IMR-90 (cell line): ENCODE results near the gene CLIC1. TPM values are rescaled to one million over a fixed set of nuclear protein-coding genes. Genes with fewer than 3 reads are reported as not detected.
A peak's percentile ranks its signal among the peaks of the same experiment; 100 is the strongest.

Experiments used
- ATAC-seq: fragments of 200-7000 bp; cut with Tn5 transposase; 2 replicates; pipeline ENCODE4 v1.9.1; 2020; ENCODE audit warnings: low read depth, mild to moderate bottlenecking, moderate library complexity
- BruUV-seq: library from RNA; stranded (reverse); fragments of 400-500 nt; replicated peaks from 2 replicates; lab custom pipeline; 2021; lab: Mats Ljungman, UMichigan
- CTCF ChIA-PET: fragments of 300-600 bp; formaldehyde crosslinking; extraction: SDS; loops from one replicate; lab custom pipeline; 2021; ENCODE audit warnings: antibody characterized with exemption; lab: Yijun Ruan, JAX
- POLR2A ChIA-PET: fragments of 300-600 bp; sonication (Branson Sonifier 250); formaldehyde crosslinking; loops from one replicate; lab custom pipeline; 2022; ENCODE audit warnings: antibody characterized with exemption; ENCODE audit not compliant: unreplicated experiment; lab: Charles Lee
- DNase-seq: peaks from one replicate; pipeline ENCODE4 v3.0.0; 2013
- H2AFZ ChIP-seq: replicated peaks from 2 replicates; pipeline ENCODE3; 2013; ENCODE audit warnings: low read length, mild to moderate bottlenecking; ENCODE audit not compliant: poor library complexity
- H2AK5ac ChIP-seq: 2 replicates; pipeline ENCODE4 v1.6.1; 2013; ENCODE audit warnings: low read depth, low read length, inconsistent platforms
- H2AK9ac ChIP-seq: replicated peaks from 2 replicates; pipeline ENCODE3; 2013; ENCODE audit warnings: mild to moderate bottlenecking, low read depth, low read length, moderate library complexity; ENCODE audit not compliant: poor library complexity
- H2BK120ac ChIP-seq: 2 replicates; pipeline ENCODE4 v1.6.1; 2013; ENCODE audit warnings: low read depth, low read length, inconsistent platforms
- H2BK15ac ChIP-seq: 3 replicates; pipeline ENCODE4 v1.6.1; 2013; ENCODE audit warnings: low read depth, low read length, inconsistent platforms
- H2BK20ac ChIP-seq: 2 replicates; pipeline ENCODE4 v1.6.1; 2013; ENCODE audit warnings: low read depth, mild to moderate bottlenecking, inconsistent platforms, low read length, moderate library complexity
- H2BK5ac ChIP-seq: 2 replicates; pipeline ENCODE4 v1.6.1; 2013; ENCODE audit warnings: mild to moderate bottlenecking, low read depth, low read length, inconsistent platforms; ENCODE audit not compliant: poor library complexity, severe bottlenecking
- H3K14ac ChIP-seq: replicated peaks from 2 replicates; pipeline ENCODE4 v1.6.1; 2013; ENCODE audit warnings: low read depth, low read length, inconsistent platforms
- H3K18ac ChIP-seq: 2 replicates; pipeline ENCODE4 v1.6.1; 2013; ENCODE audit warnings: low read depth, low read length, control low read depth
- H3K23ac ChIP-seq: 2 replicates; pipeline ENCODE4 v1.6.1; 2013; ENCODE audit warnings: low read depth, low read length, inconsistent platforms
- H3K27ac ChIP-seq: 2 replicates; pipeline ENCODE4 v1.5.1; 2013; ENCODE audit warnings: mild to moderate bottlenecking, control low read depth, low read length; ENCODE audit not compliant: insufficient read depth
- H3K27me3 ChIP-seq: 2 replicates; pipeline ENCODE4 v1.6.1; 2013; ENCODE audit warnings: low read length; ENCODE audit not compliant: control insufficient read depth, insufficient read depth
- H3K36me3 ChIP-seq: 2 replicates; pipeline ENCODE4 v1.6.1; 2013; ENCODE audit warnings: low read length, mixed read lengths; ENCODE audit not compliant: control insufficient read depth, insufficient read depth
- H3K4ac ChIP-seq: 2 replicates; pipeline ENCODE4 v1.6.1; 2013; ENCODE audit warnings: low read depth, low read length, inconsistent platforms
- H3K4me1 ChIP-seq: 2 replicates; pipeline ENCODE4 v1.6.1; 2013; ENCODE audit warnings: low read length, mixed read lengths; ENCODE audit not compliant: control insufficient read depth, insufficient read depth
- H3K4me2 ChIP-seq: 2 replicates; pipeline ENCODE4 v1.6.1; 2013; ENCODE audit warnings: low read depth, mild to moderate bottlenecking, control low read depth, low read length, moderate library complexity
- H3K4me3 ChIP-seq: 2 replicates; pipeline ENCODE4 v1.5.1; 2013; ENCODE audit warnings: low read depth, mild to moderate bottlenecking, control low read depth, low read length, moderate library complexity; ENCODE audit not compliant: insufficient read depth
- H3K56ac ChIP-seq: 2 replicates; pipeline ENCODE4 v1.6.1; 2013; ENCODE audit warnings: low read length, inconsistent platforms; ENCODE audit not compliant: insufficient read depth; ENCODE audit errors: extremely low read depth
- H3K79me1 ChIP-seq, 2 experiments: 2 replicates each; pipeline ENCODE4 v1.6.1; 2013; ENCODE audit warnings: low read length in 2 of 2, inconsistent platforms in 1 of 2, low read depth in 1 of 2
- H3K9ac ChIP-seq: 2 replicates; pipeline ENCODE4 v1.6.1; 2013; ENCODE audit warnings: low read depth, low read length, control low read depth
- H3K9me1 ChIP-seq: 2 replicates; pipeline ENCODE4 v1.6.1; 2013; ENCODE audit warnings: low read length, inconsistent platforms; ENCODE audit not compliant: insufficient read depth
- H3K9me3 ChIP-seq: 2 replicates; pipeline ENCODE4 v1.6.1; 2013; ENCODE audit warnings: low read length; ENCODE audit not compliant: control insufficient read depth, insufficient read depth
- H4K20me1 ChIP-seq: 2 replicates; pipeline ENCODE4 v1.6.1; 2013; ENCODE audit warnings: low read length, inconsistent platforms; ENCODE audit not compliant: insufficient read depth
- H4K5ac ChIP-seq: 2 replicates; pipeline ENCODE4 v1.6.1; 2013; ENCODE audit warnings: mild to moderate bottlenecking, low read depth, low read length, control low read depth
- H4K8ac ChIP-seq, 2 experiments: 2 replicates each; pipeline ENCODE4 v1.6.1; 2013; ENCODE audit warnings: low read depth in 2 of 2, low read length in 2 of 2, control low read depth in 1 of 2, inconsistent platforms in 1 of 2
- H4K91ac ChIP-seq: 2 replicates; pipeline ENCODE4 v1.6.1; 2013; ENCODE audit warnings: low read depth, low read length, inconsistent platforms; ENCODE audit not compliant: insufficient read depth
- BHLHE40 ChIP-seq: fragments of 150-350 bp; IDR thresholded peaks from 2 replicates; pipeline ENCODE4 v1.6.1; 2016; ENCODE audit warnings: mild to moderate bottlenecking, low read depth, low read length
- CEBPB ChIP-seq: IDR thresholded peaks from 2 replicates; pipeline ENCODE4 v1.6.1; 2012; ENCODE audit warnings: low read depth, low read length, improper control_type of control experiment
- MAZ ChIP-seq: IDR thresholded peaks from 2 replicates; pipeline ENCODE4 v1.6.1; 2012; ENCODE audit warnings: low read depth, mild to moderate bottlenecking, low read length, improper control_type of control experiment, moderate library complexity, borderline replicate concordance
- NFE2L2 ChIP-seq: fragments of 150-350 bp; IDR thresholded peaks from 2 replicates; pipeline ENCODE4 v1.6.1; 2016; ENCODE audit warnings: low read depth, mild to moderate bottlenecking, low read length
- WGBS, 2 experiments: methylation state at CpG; one replicate each; pipeline versions ENCODE4 v1.1.5 to v1.1.7; 2013; ENCODE audit warnings: missing lambda C conversion rate in 2 of 2; ENCODE audit not compliant: insufficient read length in 1 of 2; ENCODE audit errors: extremely low coverage in 2 of 2; 5-methylcytosine and 5-hydroxymethylcytosine counted together
- dilution Hi-C: fragments of 300-500 bp; cut with HindIII; formaldehyde crosslinking; loops from one replicate; pipeline ENCODE4 v1.14.3; 2018; ENCODE audit warnings: low sequenced_read_pairs; ENCODE audit not compliant: unreplicated experiment
- in situ Hi-C: fragments of 300-500 bp; cut with MboI; formaldehyde crosslinking; loops from 3 replicates; pipeline ENCODE4 v1.14.3; 2019; ENCODE audit warnings: low sequenced_read_pairs, inconsistent platforms, mixed read lengths
- intact Hi-C: fragments of 100-400 bp; cut with micrococcal nuclease; formaldehyde crosslinking; loops from 2 replicates; pipeline ENCODE4 v1.10.0; 2022
- polyA plus RNA-seq, 3 experiments: library from polyadenylated mRNA; depleted of rRNA; stranded (reverse); fragments of >200 nt; gene quantifications; 2 replicates each; pipeline ENCODE4 v1.2.3, GENCODE V29; 2012; ENCODE audit warnings: low replicate concordance in 1 of 3
- total RNA-seq: library from RNA; depleted of rRNA; stranded (reverse); fragments of >200 nt; gene quantifications from 2 replicates; pipeline ENCODE4 v1.2.3, GENCODE V29; 2012

The CLIC1 gene
- total and polyA plus RNA-seq, 2 of the 4 experiments (the other 2 are of a cell fraction) = 706 to 1,185 TPM

- CTCF ChIA-PET = interaction anchor here (0.6 kb wide), 1 partner anchor 16 kb away, joined by 3 read pairs; no protein-coding TSS in a partner anchor
- no TSS peak for BruUV-seq
- H3K79me1 ChIP-seq = peaks cover 3 to 72% of the 10 kb centered on the region in 2 experiments; a peak in 3 of 4 replicates
- no peak for ATAC-seq
- in situ Hi-C loops (no loop called here), dilution Hi-C loops (no loop called here), intact Hi-C loops (no loop called here)
- no peaks in the 10 kb centered on the region for H3K27me3 ChIP-seq
- H3K36me3 ChIP-seq = peaks cover 42% of the 10 kb centered on the region
- H3K9me3 ChIP-seq = no peaks in the 10 kb centered on the region
- H3K56ac ChIP-seq = no peak overlapping the region
- POLR2A ChIA-PET = no interaction called here
- no peak overlapping the region for H2AFZ ChIP-seq
- no peak overlapping the region for H4K91ac ChIP-seq
- H4K8ac ChIP-seq = no peak overlapping the region
- H2BK15ac ChIP-seq = no peak overlapping the region
- TF ChIP-seq CEBPB = no peak
- TF ChIP-seq NFE2L2 = no peak
- no peak for TF ChIP-seq MAZ
- TF ChIP-seq BHLHE40 = no peak
- H2BK5ac ChIP-seq = no peak overlapping the region
- peaks cover 13% of the 10 kb centered on the region for H3K4me1 ChIP-seq
- H3K23ac ChIP-seq = 0 out of 2 replicates have a peak overlapping the region, but pooled peaks have one; percentile 49
- no peak overlapping the region for H3K4me3 ChIP-seq
- H3K9ac ChIP-seq = no peak overlapping the region
- H3K4me2 ChIP-seq = no peak overlapping the region
- H3K18ac ChIP-seq = no peak overlapping the region
- H2BK20ac ChIP-seq = no peak overlapping the region
- no peak overlapping the region for H3K27ac ChIP-seq
- H3K9me1 ChIP-seq = peaks cover 10% of the 10 kb centered on the region
- H2AK9ac ChIP-seq = no peak overlapping the region
- H2BK120ac ChIP-seq = no peak overlapping the region
- H3K4ac ChIP-seq = no peak overlapping the region
- H4K20me1 ChIP-seq = peaks cover 38% of the 10 kb centered on the region
- no peak overlapping the region for H4K5ac ChIP-seq
- H2AK5ac ChIP-seq = no peak overlapping the region
- no peak overlapping the region for H3K14ac ChIP-seq
- DNase-seq = no peak
- no CpG with 5 or more reads among the region's 3 CpGs for WGBS, 2 experiments
These were observed 4.3 kb downstream of the CLIC1 start for GRCh38 chr6:31732029-31732428.
